Neural progenitor cell (in vitro differentiated cells): Measurements from ENCODE around the gene PALB2.

Source experiments
- EZH2 ChIP-seq: fragments of 200-600 bp; sonication (generic); IDR thresholded peaks from 2 replicates; pipeline ENCODE4 v1.6.1; 2017; ENCODE audit warnings: antibody characterized with exemption, mild to moderate bottlenecking, moderate library complexity
- EZH2phosphoT487 ChIP-seq: fragments of 200-600 bp; sonication (generic); IDR thresholded peaks from 2 replicates; pipeline ENCODE4 v1.6.1; 2017; ENCODE audit warnings: antibody characterized with exemption
- TF ChIP-seq, protein P1 (sequence below): fragments of 200-600 bp; sonication (generic); IDR thresholded peaks from 2 replicates; pipeline ENCODE4 v1.5.1; 2017; ENCODE audit warnings: antibody characterized with exemption, mild to moderate bottlenecking

DNA sequence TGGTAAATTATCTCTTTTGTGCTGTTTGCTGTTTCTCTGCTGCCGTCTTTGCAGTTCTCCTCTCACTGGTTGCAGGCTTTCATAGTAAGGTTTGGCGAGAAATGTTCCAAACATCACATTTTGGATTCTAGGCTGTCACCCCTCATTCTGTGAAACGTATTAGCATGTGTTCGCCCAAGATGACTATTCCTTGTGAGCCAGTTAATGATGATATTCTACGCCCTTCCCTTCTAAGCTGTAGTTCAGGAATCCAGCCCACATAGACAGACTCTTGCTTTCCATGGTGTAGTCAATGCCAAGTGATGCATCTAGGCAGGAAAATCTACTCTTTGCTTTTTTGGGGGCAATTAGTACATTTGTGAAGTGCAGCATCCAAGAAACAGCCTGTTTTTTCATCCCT, 69.2 kb downstream of the PALB2 start:
- TF ChIP-seq EZH2: no peak
- TF ChIP-seq, protein P1, sequence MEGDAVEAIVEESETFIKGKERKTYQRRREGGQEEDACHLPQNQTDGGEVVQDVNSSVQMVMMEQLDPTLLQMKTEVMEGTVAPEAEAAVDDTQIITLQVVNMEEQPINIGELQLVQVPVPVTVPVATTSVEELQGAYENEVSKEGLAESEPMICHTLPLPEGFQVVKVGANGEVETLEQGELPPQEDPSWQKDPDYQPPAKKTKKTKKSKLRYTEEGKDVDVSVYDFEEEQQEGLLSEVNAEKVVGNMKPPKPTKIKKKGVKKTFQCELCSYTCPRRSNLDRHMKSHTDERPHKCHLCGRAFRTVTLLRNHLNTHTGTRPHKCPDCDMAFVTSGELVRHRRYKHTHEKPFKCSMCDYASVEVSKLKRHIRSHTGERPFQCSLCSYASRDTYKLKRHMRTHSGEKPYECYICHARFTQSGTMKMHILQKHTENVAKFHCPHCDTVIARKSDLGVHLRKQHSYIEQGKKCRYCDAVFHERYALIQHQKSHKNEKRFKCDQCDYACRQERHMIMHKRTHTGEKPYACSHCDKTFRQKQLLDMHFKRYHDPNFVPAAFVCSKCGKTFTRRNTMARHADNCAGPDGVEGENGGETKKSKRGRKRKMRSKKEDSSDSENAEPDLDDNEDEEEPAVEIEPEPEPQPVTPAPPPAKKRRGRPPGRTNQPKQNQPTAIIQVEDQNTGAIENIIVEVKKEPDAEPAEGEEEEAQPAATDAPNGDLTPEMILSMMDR: no peak
- no peak for TF ChIP-seq EZH2phosphoT487
